GM18858 (cell line): ENCODE measurements around the gene CD46.
A peak's percentile ranks its signal among the peaks of the same experiment; 100 is the strongest.
"Not testable (repeated sequence)": the region's sequence is repeated elsewhere in the genome, so short reads cannot be mapped to it uniquely, and the experiment has no call there.

ENCODE experiments used
- ATAC-seq: cut with Tn5 transposase; IDR thresholded peaks from one replicate; pipeline ENCODE4 v1.9.1; 2021; ENCODE audit not compliant: unreplicated experiment

CD46 gene

GRCh38 chr1:207751790-207752455 lies at the start of gene CD46:
TSS of gene CD46 (plus strand) at chr1:207752054. CDS start at chr1:207752213, 159 bp downstream.
- peak; percentile 88 for ATAC-seq

- ATAC-seq: no peak
These were observed 49.5 kb upstream of the CD46 start for GRCh38 chr1:207702317-207702716.

DNA sequence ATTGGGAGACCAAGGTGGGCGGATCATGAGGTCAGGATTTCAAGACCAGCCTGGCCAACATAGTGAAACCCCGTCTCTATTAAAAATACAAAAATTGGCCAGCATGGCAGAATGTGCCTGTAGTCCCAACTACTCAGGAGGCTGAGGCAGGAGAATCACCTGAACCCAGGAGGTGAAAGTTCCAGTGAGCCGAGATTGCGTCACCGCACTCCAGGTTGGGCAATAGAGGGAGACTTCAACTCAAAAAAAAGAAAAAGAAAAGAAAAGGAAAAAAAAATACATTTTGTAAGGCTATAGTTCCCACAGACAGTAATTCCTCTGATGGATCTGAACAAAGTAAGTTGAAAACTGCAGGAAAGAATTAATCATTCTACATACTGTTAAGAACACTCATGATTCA lies 48.1 kb upstream of the CD46 start:
- ATAC-seq: no peak

DNA sequence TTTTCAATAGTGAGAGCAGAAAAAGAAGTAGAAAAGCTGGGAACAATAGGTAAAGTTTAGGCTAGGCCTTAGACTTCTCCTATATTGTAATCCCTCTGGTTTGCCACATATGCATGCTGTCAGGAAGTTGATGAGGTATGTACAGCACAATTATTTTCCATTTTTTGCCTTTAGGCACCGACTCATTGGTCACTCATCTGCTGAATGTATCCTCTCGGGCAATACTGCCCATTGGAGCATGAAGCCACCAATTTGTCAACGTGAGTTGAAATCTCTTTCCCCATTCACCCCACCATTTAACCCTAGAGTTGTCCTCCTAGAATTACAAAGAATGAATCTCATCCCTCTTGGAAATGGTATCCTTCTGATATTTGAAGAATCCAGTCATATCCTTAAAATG lies 43.9 kb upstream of the CD46 start:
- ATAC-seq: not testable (repeated sequence)

- ATAC-seq: no peak
These were observed 40.6 kb upstream of the CD46 start for GRCh38 chr1:207711285-207711684.

- ATAC-seq: not testable (repeated sequence)
These were observed 39.2 kb upstream of the CD46 start for GRCh38 chr1:207712701-207713100.

- no peak for ATAC-seq
These were observed 38.3 kb upstream of the CD46 start for GRCh38 chr1:207713529-207713928.

GRCh38 chr1:207719234-207719633 lies 32.6 kb upstream of the CD46 start:
- no peak for ATAC-seq

- not testable (repeated sequence) for ATAC-seq
These were observed 23.5 kb upstream of the CD46 start for GRCh38 chr1:207728200-207728858.

DNA sequence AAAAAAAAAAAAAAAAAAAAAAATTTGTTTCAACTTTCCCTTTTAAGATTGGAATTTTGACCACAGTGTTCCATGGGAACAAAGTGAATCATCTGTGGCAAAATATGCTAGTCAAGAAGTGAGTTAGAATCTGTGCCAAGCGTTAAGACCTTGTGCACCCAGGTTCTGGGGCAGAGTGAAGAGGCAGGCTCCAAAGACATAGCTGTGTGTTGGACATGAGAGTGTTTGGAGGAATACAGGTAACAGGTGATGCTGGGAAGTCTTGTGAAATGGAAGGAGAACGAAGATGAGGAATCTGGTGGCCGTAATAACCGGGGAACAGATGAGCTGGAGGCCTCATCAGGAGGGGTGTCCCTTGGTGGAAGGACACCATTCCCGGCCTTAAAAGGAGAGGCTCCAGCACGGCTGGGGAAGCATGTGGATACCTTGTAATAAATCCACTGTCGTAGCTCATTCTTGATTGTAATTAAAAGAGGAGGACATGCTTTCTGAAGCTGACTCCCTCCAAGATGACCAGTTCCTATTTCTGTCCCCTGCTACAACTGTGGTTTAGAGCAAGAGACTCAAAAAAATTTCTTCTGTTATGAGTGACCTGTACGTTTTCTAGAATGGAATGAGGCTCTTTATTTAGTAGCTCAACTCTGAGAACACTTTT lies 14.2 kb upstream of the CD46 start:
- not testable (repeated sequence) for ATAC-seq

DNA sequence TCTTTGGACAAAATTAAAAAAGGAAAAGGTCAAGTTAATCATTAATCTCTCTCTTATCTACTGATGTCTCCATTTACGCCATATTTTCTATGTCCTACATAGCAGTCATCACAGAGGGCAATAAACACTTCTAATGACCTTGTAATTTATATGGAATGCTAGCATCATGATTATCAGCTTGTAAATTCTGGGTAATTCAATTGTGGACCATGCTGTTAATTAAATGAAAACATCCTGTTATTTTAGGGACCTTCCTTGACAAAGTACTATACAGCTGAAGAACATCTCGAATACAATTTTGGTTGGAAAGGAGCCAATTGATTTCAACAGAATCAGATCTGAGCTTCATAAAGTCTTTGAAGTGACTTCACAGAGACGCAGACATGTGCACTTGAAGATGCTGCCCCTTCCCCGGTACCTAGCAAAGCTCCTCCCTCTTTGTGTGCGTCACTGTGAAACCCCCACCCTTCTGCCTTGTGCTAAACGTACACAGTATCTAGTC lies 13.6 kb upstream of the CD46 start:
- ATAC-seq: not testable (repeated sequence)

DNA sequence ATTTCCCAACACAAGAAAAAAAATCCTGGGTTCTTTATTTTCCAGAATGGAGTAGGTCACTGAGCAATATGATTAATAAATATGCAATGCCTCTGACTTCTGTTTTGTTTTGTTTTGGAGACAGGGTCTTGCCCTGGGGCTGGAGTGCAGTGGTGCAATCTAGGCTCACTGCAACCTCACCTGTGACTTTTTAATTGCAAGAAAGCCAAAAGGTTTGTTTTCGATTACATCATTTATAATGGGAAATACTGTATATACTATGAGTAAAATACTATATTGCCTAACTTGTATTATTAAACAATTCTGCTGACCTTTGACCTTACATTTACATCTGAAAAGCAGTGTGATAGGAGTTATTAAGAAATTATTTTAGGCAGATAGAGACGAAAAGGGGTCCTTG lies 11.6 kb upstream of the CD46 start:
- ATAC-seq: no peak

- no peak for ATAC-seq
These were observed 8.9 kb upstream of the CD46 start for GRCh38 chr1:207742850-207743555.

DNA sequence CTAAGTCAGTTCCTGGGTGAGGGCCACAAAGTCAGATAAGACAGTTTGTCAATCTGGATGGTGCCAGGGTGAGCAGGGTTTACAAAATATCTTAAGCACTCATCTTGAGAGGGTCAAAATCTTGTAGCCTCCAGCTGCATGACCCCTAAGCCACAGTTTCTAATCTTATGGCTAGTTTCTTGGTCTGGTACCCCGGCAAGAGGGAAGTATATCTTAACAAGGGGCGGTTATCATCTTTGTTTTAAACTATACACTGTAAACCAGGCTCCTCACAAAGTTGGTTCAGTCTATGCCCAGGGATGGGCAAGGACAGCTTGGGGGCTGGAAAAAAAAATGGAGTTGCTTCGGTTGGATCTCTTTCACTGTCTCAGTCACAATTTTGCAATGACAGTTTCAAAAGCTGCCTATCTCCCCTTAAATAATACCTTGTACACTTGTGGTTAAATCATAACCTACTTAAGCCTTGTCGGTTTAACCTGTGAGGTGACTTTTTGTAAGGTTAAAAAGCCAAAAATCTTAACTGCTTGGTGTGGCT lies 7.8 kb upstream of the CD46 start:
- ATAC-seq: no peak

DNA sequence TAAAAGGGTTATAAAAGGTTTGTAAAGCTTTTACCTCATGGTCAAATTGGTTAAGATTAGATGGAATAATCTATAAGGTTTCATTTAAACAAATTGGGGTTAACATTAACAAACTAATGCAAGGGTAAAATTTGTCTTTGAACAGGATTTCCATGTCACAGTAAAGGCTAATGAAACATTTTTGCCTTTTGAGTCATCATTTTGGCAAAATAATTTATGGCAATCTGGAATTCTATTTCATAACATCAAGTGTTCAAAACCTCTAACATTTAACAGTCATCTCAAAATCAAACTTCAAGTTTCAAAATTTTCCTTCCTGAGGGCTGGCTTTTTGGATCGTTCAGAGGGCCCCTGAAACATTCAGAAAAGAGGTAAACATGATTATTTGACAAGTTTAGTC lies 6.6 kb upstream of the CD46 start:
- ATAC-seq: no peak

DNA sequence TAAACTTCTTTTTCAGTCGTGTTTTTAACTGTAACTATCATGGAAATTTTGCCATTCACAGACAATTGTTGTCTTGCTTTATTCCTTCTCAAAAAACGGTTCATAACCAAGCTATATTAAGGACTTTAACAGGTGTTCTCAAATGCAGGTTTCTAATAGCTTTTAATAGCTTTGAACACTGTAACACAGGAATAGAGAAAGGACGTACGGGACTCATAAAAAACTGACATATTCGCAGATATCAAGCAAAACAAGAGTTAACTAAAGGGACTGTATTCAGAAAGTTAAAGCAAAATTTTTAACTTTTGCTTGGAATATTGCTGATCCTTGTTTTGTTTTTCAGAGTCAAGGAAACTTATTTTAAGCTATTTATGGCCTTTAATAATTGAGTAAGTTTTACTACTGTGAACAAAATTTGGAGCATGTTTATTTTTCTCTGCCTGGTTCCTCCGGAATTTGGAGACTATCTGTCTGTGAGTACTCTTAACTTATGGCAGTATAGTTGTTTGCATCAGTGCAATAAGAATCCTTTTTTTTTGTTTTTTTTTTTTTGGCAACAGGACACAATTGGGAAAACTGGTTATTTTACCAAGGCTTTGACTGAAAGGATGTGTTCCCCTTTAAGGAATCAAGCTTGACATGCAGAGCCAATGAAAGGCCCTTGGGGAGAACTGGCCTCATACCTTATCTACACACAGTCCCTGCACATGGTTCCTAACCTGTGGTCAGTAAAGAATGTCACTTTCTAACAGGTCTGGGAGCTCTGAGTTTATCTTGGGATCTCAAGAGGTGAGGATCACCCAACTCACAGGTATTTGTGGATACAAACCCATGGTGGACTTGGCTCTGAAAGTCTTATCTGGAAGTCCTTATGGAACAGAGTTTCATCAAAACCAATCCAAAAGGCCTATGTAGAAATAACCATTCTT lies 5.8 kb upstream of the CD46 start:
- no peak for ATAC-seq

DNA sequence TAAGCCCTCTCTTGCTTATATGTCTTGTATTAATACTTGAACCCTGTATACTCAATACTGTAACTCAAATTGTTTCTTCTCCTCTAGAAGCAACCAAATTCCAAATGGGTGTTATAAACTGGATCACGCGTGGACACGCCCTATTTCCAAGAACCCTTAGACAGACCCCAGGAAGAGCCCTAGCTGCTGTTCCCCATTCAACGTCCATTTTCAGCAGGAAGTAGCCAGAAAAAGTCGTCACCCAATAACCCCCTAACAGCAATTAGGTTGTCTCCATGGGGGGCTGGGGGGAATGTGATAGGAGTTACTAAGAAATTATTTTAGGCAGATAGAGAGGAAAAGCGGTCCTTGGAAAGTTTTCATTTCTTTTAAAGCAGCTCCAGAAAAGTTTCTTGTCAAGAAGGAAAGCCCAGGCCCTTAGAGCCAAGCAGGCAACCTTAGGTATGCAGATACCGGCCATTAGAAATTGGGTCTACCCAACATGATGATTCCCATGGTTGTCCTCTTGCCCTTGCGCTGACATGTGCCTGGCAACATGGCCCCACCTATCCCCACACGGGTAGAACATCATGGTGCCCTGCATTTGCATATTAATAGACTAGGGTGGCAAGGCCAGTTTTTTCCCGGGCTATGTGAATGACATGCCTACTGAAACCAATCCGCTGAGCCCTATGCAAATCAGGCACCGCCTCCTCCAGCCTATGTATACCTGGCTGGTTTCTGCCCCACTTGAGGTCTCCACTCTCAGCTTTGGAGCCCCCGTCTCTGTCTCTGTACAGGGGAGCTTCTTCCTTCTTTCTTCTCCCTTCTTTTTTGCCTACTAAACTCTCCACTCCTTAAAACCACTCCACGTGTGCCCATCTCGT lies 4.0 kb upstream of the CD46 start:
- ATAC-seq: no peak

GRCh38 chr1:207748737-207749528 lies 2.9 kb upstream of the CD46 start:
- no peak for ATAC-seq
